ENCODE results near the gene PI16.

DNA sequence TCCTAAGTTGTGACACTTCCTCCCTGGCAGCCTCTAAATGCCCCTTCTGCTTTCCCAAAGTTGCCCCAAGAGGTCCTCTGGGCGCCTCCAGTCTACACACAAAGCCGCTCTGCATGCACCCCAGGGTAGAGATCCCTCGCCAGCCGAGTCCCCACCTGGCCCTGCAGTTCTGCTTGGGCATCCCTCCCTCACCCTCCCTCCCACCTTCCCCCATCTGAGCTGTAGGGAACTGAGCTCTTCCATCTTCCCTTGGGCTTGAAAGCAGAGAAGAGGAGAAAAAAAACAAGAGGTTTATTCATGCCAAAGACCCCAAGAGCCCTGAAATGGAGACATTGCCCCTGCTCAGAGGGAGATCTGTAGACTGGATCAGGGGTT, 45.2 kb downstream of the PI16 start:
- no peak for TF ChIP-seq EZH2 (IDR thresholded peaks at IDR 0.05; ENCODE audit: borderline replicate concordance, insufficient read depth, low read length, poor library complexity, severe bottlenecking)
- TF ChIP-seq SMC3 (conservative IDR thresholded peaks at IDR 0.05; ENCODE audit: poor library complexity): no peak
- no peak for TF ChIP-seq EP300 (conservative IDR thresholded peaks at IDR 0.05; ENCODE audit: poor library complexity, severe bottlenecking)
- TF ChIP-seq TAF1 (IDR thresholded peaks at IDR 0.05; ENCODE audit: low read depth): no peak
- no peak for TF ChIP-seq POLR2AphosphoS5 (IDR thresholded peaks at IDR 0.05)
- TF ChIP-seq, protein P1, sequence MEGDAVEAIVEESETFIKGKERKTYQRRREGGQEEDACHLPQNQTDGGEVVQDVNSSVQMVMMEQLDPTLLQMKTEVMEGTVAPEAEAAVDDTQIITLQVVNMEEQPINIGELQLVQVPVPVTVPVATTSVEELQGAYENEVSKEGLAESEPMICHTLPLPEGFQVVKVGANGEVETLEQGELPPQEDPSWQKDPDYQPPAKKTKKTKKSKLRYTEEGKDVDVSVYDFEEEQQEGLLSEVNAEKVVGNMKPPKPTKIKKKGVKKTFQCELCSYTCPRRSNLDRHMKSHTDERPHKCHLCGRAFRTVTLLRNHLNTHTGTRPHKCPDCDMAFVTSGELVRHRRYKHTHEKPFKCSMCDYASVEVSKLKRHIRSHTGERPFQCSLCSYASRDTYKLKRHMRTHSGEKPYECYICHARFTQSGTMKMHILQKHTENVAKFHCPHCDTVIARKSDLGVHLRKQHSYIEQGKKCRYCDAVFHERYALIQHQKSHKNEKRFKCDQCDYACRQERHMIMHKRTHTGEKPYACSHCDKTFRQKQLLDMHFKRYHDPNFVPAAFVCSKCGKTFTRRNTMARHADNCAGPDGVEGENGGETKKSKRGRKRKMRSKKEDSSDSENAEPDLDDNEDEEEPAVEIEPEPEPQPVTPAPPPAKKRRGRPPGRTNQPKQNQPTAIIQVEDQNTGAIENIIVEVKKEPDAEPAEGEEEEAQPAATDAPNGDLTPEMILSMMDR (IDR thresholded peaks at IDR 0.05; ENCODE audit: poor library complexity, severe bottlenecking): no peak

Measured in neural cell (in vitro differentiated cells).